Keratinocyte (primary cell): ENCODE measurements around the gene KCNN3. TPM values are rescaled to one million over a fixed set of nuclear protein-coding genes. Genes with fewer than 3 reads are reported as not detected.

Experiments used
- DNase-seq: peaks from one replicate; pipeline ENCODE4 v3.0.0-alpha.2; 2011; ENCODE audit warnings: low read depth, missing footprints, low spot score
- FAIRE-seq: peaks from 2 replicates; lab custom pipeline; 2011; peaks lifted over from hg19 to GRCh38; lab: Jason Lieb, UNC
- H2AFZ ChIP-seq: 2 replicates; pipeline ENCODE4 v1.6.0; 2012; ENCODE audit warnings: low read length, control low read depth, inconsistent platforms; ENCODE audit not compliant: control insufficient read depth
- H3K27ac ChIP-seq: 2 replicates; pipeline ENCODE4 v1.5.1; 2011; ENCODE audit warnings: low read length; ENCODE audit not compliant: control insufficient read depth, insufficient read depth
- H3K27me3 ChIP-seq: 3 replicates; pipeline ENCODE4 v1.6.0; 2011; ENCODE audit warnings: low read length; ENCODE audit not compliant: control insufficient read depth, insufficient read depth; ENCODE audit errors: extremely low read depth
- H3K36me3 ChIP-seq, 2 experiments: 2 replicates in 1 of 2; 3 replicates in 1 of 2; pipeline ENCODE4 v1.5.1; 2011; ENCODE audit warnings: low read length in 2 of 2, mild to moderate bottlenecking in 1 of 2; ENCODE audit not compliant: control insufficient read depth in 2 of 2, insufficient read depth in 2 of 2; ENCODE audit errors: extremely low read depth in 1 of 2
- H3K4me1 ChIP-seq: 3 replicates; pipeline ENCODE4 v1.5.1; 2011; ENCODE audit warnings: low read length; ENCODE audit not compliant: control insufficient read depth, insufficient read depth; ENCODE audit errors: extremely low read depth
- H3K4me2 ChIP-seq: 3 replicates; pipeline ENCODE4 v1.6.0; 2011; ENCODE audit warnings: low read depth, low read length; ENCODE audit not compliant: control insufficient read depth, insufficient read depth; ENCODE audit errors: extremely low read depth
- H3K4me3 ChIP-seq, 3 experiments: fragments of 200-600 bp in 1 of 3; sonication (generic) in 1 of 3; 2 replicates in 2 of 3; 3 replicates in 1 of 3; pipeline ENCODE4 v1.5.1; 2011 to 2016; ENCODE audit warnings: low read length in 3 of 3, mild to moderate bottlenecking in 3 of 3, control low read depth in 2 of 3, inconsistent platforms in 1 of 3, low read depth in 1 of 3, mixed read lengths in 1 of 3, mixed run types in 1 of 3, moderate library complexity in 1 of 3; ENCODE audit not compliant: control insufficient read depth in 2 of 3, insufficient read depth in 2 of 3; ENCODE audit errors: extremely low read depth in 1 of 3
- H3K79me2 ChIP-seq: 2 replicates; pipeline ENCODE4 v1.6.0; 2012; ENCODE audit warnings: low read length; ENCODE audit not compliant: control insufficient read depth, insufficient read depth
- H3K9ac ChIP-seq: 3 replicates; pipeline ENCODE4 v1.6.0; 2011; ENCODE audit warnings: low read length; ENCODE audit not compliant: control insufficient read depth, insufficient read depth; ENCODE audit errors: extremely low read depth
- H3K9me1 ChIP-seq: 3 replicates; pipeline ENCODE4 v1.6.0; 2011; ENCODE audit warnings: low read length; ENCODE audit not compliant: control insufficient read depth, insufficient read depth; ENCODE audit errors: extremely low read depth
- H3K9me3 ChIP-seq: 2 replicates; pipeline ENCODE4 v1.5.1; 2012; ENCODE audit warnings: low read depth, low read length; ENCODE audit not compliant: control insufficient read depth
- H4K20me1 ChIP-seq: 3 replicates; pipeline ENCODE4 v1.6.0; 2011; ENCODE audit warnings: low read length; ENCODE audit not compliant: control insufficient read depth, insufficient read depth; ENCODE audit errors: extremely low read depth
- CTCF ChIP-seq, 3 experiments: IDR thresholded peaks in 1 of 3; conservative IDR thresholded peaks in 1 of 3; optimal IDR thresholded peaks in 1 of 3; 2 replicates in 2 of 3; 3 replicates in 1 of 3; pipeline versions ENCODE3 to v1.5.1; 2011; ENCODE audit warnings: low read length in 3 of 3, mild to moderate bottlenecking in 3 of 3, moderate library complexity in 2 of 3, control low read depth in 1 of 3, inconsistent platforms in 1 of 3; ENCODE audit not compliant: insufficient read depth in 2 of 3; ENCODE audit errors: extremely low read depth in 1 of 3
- EZH2 ChIP-seq: IDR thresholded peaks from one replicate; pipeline ENCODE4 v1.6.1; 2012; ENCODE audit warnings: inconsistent platforms, mild to moderate bottlenecking, low read length, moderate library complexity
- dilution Hi-C: fragments of 300-500 bp; cut with MboI; formaldehyde crosslinking; loops from one replicate; pipeline ENCODE4 v1.7.0; 2020; ENCODE audit warnings: low sequenced_read_pairs; ENCODE audit not compliant: extremely low pct_ligation_motif_present
- polyA plus RNA-seq, 5 experiments: library from polyadenylated mRNA; depleted of rRNA in 3 of 5; stranded (reverse) in 3 of 5; stranded (forward) in 1 of 5; unstranded in 1 of 5; fragments of >200 nt; gene quantifications; 1 replicate in 1 of 5; 2 replicates in 3 of 5; 3 replicates in 1 of 5; pipeline versions ENCODE4 v1.2.1 to v1.2.3, GENCODE V29; 2011 to 2012; ENCODE audit warnings: missing spikeins in 2 of 5, low read depth in 1 of 5, low replicate concordance in 1 of 5

Gene KCNN3
- polyA plus RNA-seq, 1 donor (not counting 4 experiments of a cell fraction or from before 2014, with no cell fraction given) = 0.05 TPM

- Histone ChIP-seq H3K9me3 (no peaks in the 10 kb centered on the region), H3K9me1 (no peaks in the 10 kb centered on the region), H3K4me3 (no peak overlapping the region), H4K20me1 (no peaks in the 10 kb centered on the region), H3K79me2 (no peaks in the 10 kb centered on the region), H3K4me2 (no peak overlapping the region), H3K27me3 (no peaks in the 10 kb centered on the region), H3K4me1 (no peaks in the 10 kb centered on the region), H2AFZ (no peak overlapping the region), H3K36me3 (no peaks in the 10 kb centered on the region), H3K9ac (no peak overlapping the region), H3K27ac (no peak overlapping the region)
- DNase-seq (no peak), FAIRE-seq (no peak)
- dilution Hi-C loops = no loop called here
- no peak for TF ChIP-seq CTCF (optimal IDR thresholded peaks at IDR 0.05 in 1 of 3, IDR thresholded peaks at IDR 0.05 in 1 of 3, conservative IDR thresholded peaks at IDR 0.05 in 1 of 3; ENCODE audit: extremely low read depth in 1 of 3, insufficient read depth in 2 of 3, low read length in 3 of 3)
- no peak for TF ChIP-seq EZH2
Observed at GRCh38 chr1:154705544-154705943, 164.5 kb downstream of the KCNN3 start.

GRCh38 chr1:154703170-154703569 lies 166.9 kb downstream of the KCNN3 start:
- H3K4me3 ChIP-seq = no peak overlapping the region
- H3K79me2 ChIP-seq = no peaks in the 10 kb centered on the region
- dilution Hi-C loops = no loop called here
- DNase-seq (no peak), FAIRE-seq (no peak)
- TF ChIP-seq CTCF (optimal IDR thresholded peaks at IDR 0.05 in 1 of 3, IDR thresholded peaks at IDR 0.05 in 1 of 3, conservative IDR thresholded peaks at IDR 0.05 in 1 of 3; ENCODE audit: extremely low read depth in 1 of 3, insufficient read depth in 2 of 3, low read length in 3 of 3) (no peak), EZH2 (no peak)
- H3K36me3 ChIP-seq = no peaks in the 10 kb centered on the region
- peaks cover 6% of the 10 kb centered on the region for H3K4me1 ChIP-seq
- no peak overlapping the region for H3K4me2 ChIP-seq
- no peak overlapping the region for H2AFZ ChIP-seq
- no peaks in the 10 kb centered on the region for H3K9me3 ChIP-seq
- no peak overlapping the region for H3K27ac ChIP-seq
- no peaks in the 10 kb centered on the region for H3K9me1 ChIP-seq
- H3K27me3 ChIP-seq = no peaks in the 10 kb centered on the region
- no peaks in the 10 kb centered on the region for H4K20me1 ChIP-seq
- H3K9ac ChIP-seq = no peak overlapping the region
